Spinal cord (tissue), 10 donors: ENCODE measurements around the gene CTNS. TPM values are rescaled to one million over a fixed set of nuclear protein-coding genes. Genes with fewer than 3 reads are reported as not detected.

ENCODE experiments used
- DNase-seq, 6 donors: peaks; one replicate each; pipeline versions ENCODE4 v3.0.0 to v3.0.0-alpha.2; 2013 to 2015; ENCODE audit warnings: low spot score in 6 of 6, low read depth in 4 of 6
- H3K27ac ChIP-seq: one replicate; pipeline ENCODE4 v1.5.1; 2013; ENCODE audit warnings: low read depth, low read length, control low read depth
- H3K27me3 ChIP-seq: one replicate; pipeline ENCODE4 v1.6.1; 2013; ENCODE audit warnings: low read length; ENCODE audit not compliant: control insufficient read depth, insufficient read depth
- H3K36me3 ChIP-seq: one replicate; pipeline ENCODE4 v1.6.1; 2013; ENCODE audit warnings: low read length; ENCODE audit not compliant: control insufficient read depth, insufficient read depth
- H3K4me1 ChIP-seq: one replicate; pipeline ENCODE4 v1.6.1; 2013; ENCODE audit warnings: low read length; ENCODE audit not compliant: control insufficient read depth, insufficient read depth
- H3K4me3 ChIP-seq: one replicate; pipeline ENCODE4 v1.5.1; 2013; ENCODE audit warnings: low read depth, low read length, control low read depth
- H3K9me3 ChIP-seq: one replicate; pipeline ENCODE4 v1.6.1; 2013; ENCODE audit warnings: low read length; ENCODE audit not compliant: control insufficient read depth, insufficient read depth
- WGBS: methylation state at CpG from one replicate; pipeline ENCODE4 v1.1.5; 2013; ENCODE audit warnings: missing lambda C conversion rate; ENCODE audit not compliant: insufficient coverage; 5-methylcytosine and 5-hydroxymethylcytosine counted together
- polyA plus RNA-seq, 2 donors: library from polyadenylated mRNA; unstranded; fragments of 120-200 nt; gene quantifications; one replicate each; pipeline ENCODE4 v1.2.1, GENCODE V29; 2013; ENCODE audit not compliant: insufficient read length in 2 of 2
- total RNA-seq, 2 donors: library from RNA; depleted of rRNA in 1 of 2; stranded (reverse); fragments of 120-200 nt in 1 of 2; fragments of >200 nt in 1 of 2; gene quantifications; one replicate each; pipeline versions ENCODE4 v1.2.3 to v1.2.4, GENCODE V29; 2013 to 2014
- donor health status: healthy.

Gene CTNS
- total and polyA plus RNA-seq, 4 donors, result 13.6 to 17.8 (median 15.9) TPM

DNA sequence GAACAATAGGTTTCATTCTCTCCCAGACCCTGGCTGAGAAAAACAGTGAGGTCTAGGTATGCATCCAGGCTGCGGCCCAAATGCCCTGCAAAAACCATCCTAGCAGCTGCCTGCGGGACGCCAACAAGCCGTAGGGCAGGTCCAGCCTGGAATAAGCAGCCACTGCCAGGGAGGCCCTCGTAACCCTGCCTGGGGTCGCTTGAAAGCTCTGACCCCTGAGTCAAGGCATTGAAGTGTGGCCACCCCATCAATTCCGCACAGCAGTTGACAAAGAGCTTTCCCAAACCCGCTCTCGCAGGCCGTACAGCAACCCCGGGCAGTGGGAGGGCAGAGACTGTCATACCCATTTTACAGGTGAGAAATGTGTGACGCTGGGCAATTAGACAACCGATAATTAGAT is 38.5 kb upstream of the CTNS start:
- Histone ChIP-seq H3K4me1 (peaks cover 28% of the 10 kb centered on the region), H3K9me3 (no peaks in the 10 kb centered on the region), H3K36me3 (peaks cover 37% of the 10 kb centered on the region), H3K4me3 (no peak overlapping the region), H3K27me3 (no peaks in the 10 kb centered on the region), H3K27ac (no peak overlapping the region)
- WGBS, result 71% methylated on average over 13 of the region's 13 CpGs
- DNase-seq, result no peak

DNA sequence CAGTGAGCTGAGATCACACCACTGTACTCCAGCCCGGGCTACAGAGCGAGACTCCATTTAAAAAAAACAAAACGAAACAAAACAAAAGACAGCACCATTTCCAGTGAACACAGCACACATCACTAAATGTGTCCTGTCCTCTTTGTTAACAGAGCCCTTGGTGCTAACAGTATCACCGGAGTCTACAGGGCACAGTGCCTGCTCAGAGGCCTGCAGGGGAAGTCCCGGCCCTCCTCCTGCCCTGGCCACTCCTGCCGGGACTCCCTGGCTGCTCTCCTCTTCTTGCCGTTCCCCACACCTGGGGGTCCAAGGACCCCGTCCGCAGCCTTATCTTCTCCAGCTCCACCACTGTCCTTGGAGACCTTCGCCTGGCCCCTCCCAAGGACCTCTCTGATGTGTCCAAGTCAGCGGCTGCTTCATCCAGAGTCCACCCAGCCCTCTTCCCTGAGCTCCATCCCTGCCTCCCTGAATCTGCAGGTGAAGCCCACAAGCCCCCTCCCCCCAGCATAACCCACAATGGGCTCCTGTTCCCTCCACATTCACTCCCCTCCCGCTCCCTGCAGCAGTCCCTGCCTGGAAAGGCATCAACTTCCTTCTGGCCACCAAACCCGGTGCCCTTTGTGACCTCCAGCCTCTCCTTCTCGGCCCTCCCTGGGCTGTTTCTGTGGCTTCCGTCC is 35.9 kb upstream of the CTNS start:
- Histone ChIP-seq H3K27me3 (no peaks in the 10 kb centered on the region), H3K4me1 (peaks cover 8% of the 10 kb centered on the region), H3K4me3 (no peak overlapping the region), H3K9me3 (no peaks in the 10 kb centered on the region), H3K27ac (no peak overlapping the region), H3K36me3 (peaks cover 55% of the 10 kb centered on the region)
- 89% methylated on average over 15 of the region's 15 CpGs for WGBS
- no peak for DNase-seq

DNA sequence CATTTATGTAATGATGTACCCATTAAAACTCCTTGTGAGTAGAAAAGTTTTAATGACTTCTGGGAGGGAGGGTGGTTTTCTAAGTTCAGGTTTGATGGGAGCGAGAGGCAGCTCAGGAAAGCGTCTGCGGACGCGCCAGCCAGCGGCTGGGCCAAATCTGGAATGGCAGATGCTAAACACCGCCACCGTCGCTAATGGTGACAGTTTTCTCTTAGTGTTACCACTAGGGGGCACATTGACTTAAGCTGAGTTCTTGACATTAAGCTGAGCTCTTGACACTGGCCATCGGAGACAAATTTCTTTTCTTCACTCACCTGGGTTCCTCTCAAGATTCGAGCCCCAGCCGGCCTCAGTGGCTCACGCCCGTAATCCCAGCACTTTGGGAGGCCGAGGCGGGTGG is 34.1 kb upstream of the CTNS start:
- Histone ChIP-seq H3K4me1 (no peaks in the 10 kb centered on the region), H3K9me3 (no peaks in the 10 kb centered on the region), H3K4me3 (no peak overlapping the region), H3K36me3 (peaks cover 58% of the 10 kb centered on the region), H3K27me3 (no peaks in the 10 kb centered on the region), H3K27ac (no peak overlapping the region)
- 73% methylated on average over 10 of the region's 16 CpGs for WGBS
- peak in 1 of 6 donors; percentile 25 for DNase-seq

DNA sequence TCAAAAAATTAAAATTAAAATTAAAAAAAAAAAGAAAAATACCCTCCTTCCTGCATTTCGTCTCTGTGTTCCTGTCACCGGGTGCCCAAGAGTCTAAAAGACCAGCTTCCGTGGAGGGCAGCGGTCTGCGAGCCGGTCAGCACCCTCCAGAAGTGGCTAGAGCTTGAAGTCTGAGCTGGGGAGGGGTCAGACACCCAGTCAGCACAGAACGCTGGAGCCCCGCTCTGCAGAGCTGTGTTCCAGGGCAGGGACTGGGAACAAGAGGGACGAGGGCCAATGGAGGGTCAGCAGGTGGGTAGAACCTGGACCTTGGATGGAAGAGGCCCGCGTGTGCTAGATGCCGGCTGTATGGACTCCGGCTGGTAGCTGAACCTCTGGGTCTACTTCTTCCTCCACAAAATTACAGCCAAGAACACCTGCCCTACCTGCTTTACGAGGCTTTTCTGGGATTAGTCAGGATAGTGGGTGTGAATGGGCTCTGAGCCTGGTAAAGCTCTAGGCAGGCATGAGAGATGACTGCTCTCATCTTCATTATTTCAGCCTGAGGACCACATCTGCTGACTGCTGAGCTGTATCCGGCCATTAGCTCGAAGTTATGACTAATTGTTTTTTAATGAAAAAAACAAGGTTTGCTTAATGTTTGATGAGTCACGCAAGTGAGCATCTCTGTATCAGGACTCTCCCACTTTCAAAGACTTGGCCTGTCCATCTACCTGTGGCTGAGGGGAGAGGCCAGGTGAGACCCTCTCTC is 33.3 kb upstream of the CTNS start:
- no peak overlapping the region for H3K27ac ChIP-seq

DNA sequence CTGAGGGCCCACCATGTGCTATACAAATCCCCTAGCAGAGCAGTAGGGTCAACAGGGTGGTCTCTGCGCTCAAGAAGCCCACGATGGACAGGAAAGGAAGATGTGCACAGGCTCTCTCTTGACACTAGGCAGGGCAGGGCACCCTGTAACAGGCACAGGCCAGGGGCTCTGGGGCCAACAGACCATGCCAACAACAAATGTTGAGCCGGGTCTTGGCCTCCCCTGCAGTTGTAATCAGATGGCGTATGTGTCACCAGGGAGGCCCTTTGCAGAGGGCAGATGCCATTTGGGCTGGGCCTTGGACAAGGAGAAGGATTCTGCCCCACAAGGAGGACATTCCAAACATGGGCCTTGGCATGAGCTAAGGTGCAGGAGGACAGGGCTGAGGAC is 32.7 kb upstream of the CTNS start:
- no peaks in the 10 kb centered on the region for H3K27me3 ChIP-seq
- 100% methylated on average over 4 of the region's 4 CpGs for WGBS
- no peaks in the 10 kb centered on the region for H3K9me3 ChIP-seq
- H3K4me3 ChIP-seq, result no peak overlapping the region
- no peak for DNase-seq
- H3K27ac ChIP-seq, result no peak overlapping the region
- H3K36me3 ChIP-seq, result peaks cover 64% of the 10 kb centered on the region
- H3K4me1 ChIP-seq, result no peaks in the 10 kb centered on the region

More for the DNA sequence above, 33.3 kb upstream of the CTNS start:
- WGBS, result 98% methylated on average over 6 of the region's 17 CpGs
- no peak for DNase-seq
- no peak overlapping the region for H3K4me3 ChIP-seq
- peaks cover 58% of the 10 kb centered on the region for H3K36me3 ChIP-seq
- no peaks in the 10 kb centered on the region for H3K4me1 ChIP-seq
- no peaks in the 10 kb centered on the region for H3K27me3 ChIP-seq
- H3K9me3 ChIP-seq, result no peaks in the 10 kb centered on the region

DNA sequence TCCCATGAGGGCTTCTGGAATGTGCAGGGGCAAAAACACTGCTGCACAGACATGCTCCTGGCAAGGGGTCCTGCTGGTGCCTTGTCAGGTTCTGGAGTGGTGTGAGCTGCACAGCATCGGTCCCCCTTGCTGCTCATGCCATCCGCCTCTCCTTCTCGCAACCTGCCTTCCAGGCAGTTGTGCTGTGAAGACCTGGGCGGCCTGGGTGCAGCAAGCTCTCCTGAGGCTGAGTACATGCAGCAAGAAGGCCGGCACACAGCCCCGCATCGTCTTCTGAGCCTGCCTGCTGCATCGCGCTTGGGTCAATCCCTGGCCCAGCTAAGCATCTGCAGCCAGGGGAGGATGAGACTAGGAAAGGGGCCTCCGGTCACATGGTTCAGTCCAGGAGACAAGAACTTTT is 26.9 kb upstream of the CTNS start:
- no peak overlapping the region for H3K27ac ChIP-seq
- 91% methylated on average over 10 of the region's 10 CpGs for WGBS
- H3K4me3 ChIP-seq, result no peak overlapping the region
- H3K27me3 ChIP-seq, result no peaks in the 10 kb centered on the region
- DNase-seq, result no peak
- H3K9me3 ChIP-seq, result no peaks in the 10 kb centered on the region
- H3K4me1 ChIP-seq, result no peaks in the 10 kb centered on the region
- peaks cover 93% of the 10 kb centered on the region for H3K36me3 ChIP-seq

DNA sequence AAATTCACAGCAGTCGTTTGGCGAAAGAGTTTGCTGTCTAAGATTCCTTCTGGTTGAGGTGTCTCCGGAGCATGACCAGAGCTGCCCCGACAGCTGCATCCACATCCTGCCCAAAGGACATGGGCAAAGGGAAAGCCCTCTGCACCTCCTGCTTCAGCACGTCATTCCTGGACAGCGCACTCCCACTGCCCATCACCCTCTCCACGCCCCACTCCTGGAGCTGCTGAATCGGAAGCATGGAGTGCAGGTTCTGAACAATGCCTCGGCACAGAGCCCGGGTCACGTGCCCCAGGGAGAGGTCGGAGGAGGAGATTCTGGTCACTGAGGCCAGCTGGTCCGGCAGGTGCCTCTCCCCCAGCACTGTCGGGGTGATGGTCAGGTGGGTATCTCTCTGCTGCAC is 26.0 kb upstream of the CTNS start:
- DNase-seq, result no peak
- H3K27ac ChIP-seq, result no peak overlapping the region
- no peaks in the 10 kb centered on the region for H3K27me3 ChIP-seq
- no peak overlapping the region for H3K4me3 ChIP-seq
- H3K9me3 ChIP-seq, result no peaks in the 10 kb centered on the region
- H3K4me1 ChIP-seq, result no peaks in the 10 kb centered on the region
- peaks cover 94% of the 10 kb centered on the region for H3K36me3 ChIP-seq
- 92% methylated on average over 13 of the region's 14 CpGs for WGBS

DNA sequence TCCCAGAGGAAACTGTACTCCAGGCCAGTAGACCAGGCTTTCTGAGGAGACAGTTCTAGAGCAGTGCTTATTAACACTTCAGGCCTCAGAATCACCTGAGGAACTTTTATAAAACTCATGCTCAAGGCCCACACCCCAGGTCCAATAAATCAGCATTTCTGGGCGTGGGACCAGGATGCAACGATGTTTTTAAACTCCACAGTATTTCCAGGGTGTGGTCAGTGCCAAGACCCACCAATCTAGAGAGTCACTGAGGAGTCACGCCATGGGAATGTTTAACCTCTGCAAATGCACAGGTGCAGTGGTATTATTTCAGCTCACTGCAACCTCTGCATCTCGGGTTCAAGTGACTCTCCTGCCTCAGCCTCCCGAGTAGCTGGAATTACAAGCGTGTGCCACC is 23.4 kb upstream of the CTNS start:
- Histone ChIP-seq H3K4me1 (no peaks in the 10 kb centered on the region), H3K4me3 (no peak overlapping the region), H3K27me3 (no peaks in the 10 kb centered on the region), H3K27ac (no peak overlapping the region), H3K9me3 (no peaks in the 10 kb centered on the region), H3K36me3 (peaks cover 89% of the 10 kb centered on the region)
- 99% methylated on average over 5 of the region's 6 CpGs for WGBS
- no peak for DNase-seq

DNA sequence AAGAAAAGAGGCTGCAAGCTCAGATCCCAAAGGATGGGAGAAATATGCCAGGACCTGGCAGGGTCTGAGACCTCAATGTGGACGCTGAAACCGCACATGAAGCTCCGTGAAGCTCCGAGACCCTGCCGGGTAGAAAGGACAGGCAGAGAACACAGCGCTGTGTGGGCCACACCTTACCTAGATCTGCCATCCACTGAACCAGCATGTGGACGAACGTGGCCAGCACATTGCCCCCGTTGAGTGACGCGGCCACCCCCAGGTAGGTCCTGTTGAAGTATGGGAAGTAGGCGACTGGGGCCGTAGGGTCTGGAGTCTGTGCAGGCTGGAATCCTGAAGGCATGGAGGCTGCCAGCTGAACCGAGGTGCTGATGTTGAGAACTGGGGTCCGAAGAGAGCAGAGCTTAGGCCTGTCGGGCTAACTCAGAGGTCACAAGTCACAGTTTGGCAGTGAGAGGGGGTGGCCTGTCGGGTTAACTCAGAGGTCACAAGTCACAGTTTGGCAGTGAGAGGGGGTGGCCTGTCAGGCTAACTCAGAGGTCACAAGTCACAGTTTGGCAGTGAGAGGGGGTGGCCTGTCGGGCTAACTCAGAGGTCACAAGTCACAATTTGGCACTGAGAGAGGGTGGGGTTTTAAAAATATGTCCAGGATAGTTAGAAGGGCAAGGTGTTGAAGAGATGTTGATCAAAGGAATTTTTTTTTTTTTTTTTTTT is 21.2 kb upstream of the CTNS start:
- no peak overlapping the region for H3K4me3 ChIP-seq
- 97% methylated on average over 18 of the region's 18 CpGs for WGBS
- H3K27me3 ChIP-seq, result no peaks in the 10 kb centered on the region
- H3K4me1 ChIP-seq, result no peaks in the 10 kb centered on the region
- peaks cover 86% of the 10 kb centered on the region for H3K36me3 ChIP-seq
- no peak for DNase-seq
- H3K27ac ChIP-seq, result no peak overlapping the region
- no peaks in the 10 kb centered on the region for H3K9me3 ChIP-seq
